ENCODE measurements around the gene CCNI. TPM values are rescaled to one million over a fixed set of nuclear protein-coding genes. Genes with fewer than 3 reads are reported as not detected.

CCNI gene
- total RNA-seq, 1 experiment from 2014 or later: 240 TPM

DNA sequence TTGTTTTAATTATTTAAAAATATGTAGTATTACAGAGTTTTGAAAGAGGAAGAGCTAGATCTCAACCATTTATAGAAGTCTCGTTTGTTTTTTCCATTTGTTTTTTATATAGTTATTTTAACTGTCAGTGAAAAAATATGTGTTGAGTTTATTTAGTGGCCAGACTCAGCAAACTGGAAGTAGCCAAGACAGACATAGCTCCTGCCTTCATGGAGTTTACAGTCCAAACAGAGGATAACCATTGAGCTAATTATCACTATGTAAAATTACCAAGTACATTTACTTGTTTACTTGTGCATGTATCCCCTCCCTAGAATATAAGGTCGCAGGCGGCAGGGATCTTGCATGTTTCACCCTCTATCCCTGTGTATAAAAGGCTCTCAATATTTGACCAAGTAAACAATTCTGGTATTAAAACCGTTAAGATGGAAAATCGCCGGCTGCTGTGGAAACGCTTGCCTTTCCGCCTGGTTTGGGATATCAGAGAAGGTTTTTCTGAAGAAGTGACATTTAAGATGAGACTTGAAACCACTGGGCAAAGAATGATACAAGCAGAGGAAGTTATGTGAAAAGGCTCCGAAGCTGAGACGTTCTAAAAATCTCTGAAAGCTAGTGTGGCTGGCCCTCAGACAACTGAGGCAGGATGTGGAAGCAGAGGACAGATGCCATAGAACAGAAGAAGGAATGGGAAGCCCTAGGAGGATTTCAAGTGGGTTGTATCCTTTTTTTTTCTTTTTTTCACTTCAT lies 1.3 kb upstream of the CCNI start:
- Histone ChIP-seq H3K23ac (ENCODE audit: insufficient read length, low read depth, low read length) (no peak overlapping the region), H3K18ac (ENCODE audit: insufficient read length, low read depth, low read length) (no peak overlapping the region), H3K56ac (ENCODE audit: insufficient read length, low read depth, low read length) (no peak overlapping the region), H3K23me2 (ENCODE audit: insufficient read length, low read depth, low read length, poor library complexity, severe bottlenecking) (peaks cover 12% of the 10 kb centered on the region), H2BK120ac (ENCODE audit: low read depth, low read length, poor library complexity, severe bottlenecking) (no peak overlapping the region), H4K8ac (replicated peaks; ENCODE audit: insufficient read length, low read depth, low read length) (no peak overlapping the region), H2BK15ac (ENCODE audit: low read depth, low read length) (no peak overlapping the region), H3K79me2 (ENCODE audit: insufficient read depth, low read length) (peaks cover 28% of the 10 kb centered on the region), H2AFZ (ENCODE audit: low read length) (no peak overlapping the region), H3K4me1 (ENCODE audit: insufficient read depth, low read length) (peaks cover 8% of the 10 kb centered on the region), H3K27me3 (ENCODE audit: insufficient read depth, low read length) (no peaks in the 10 kb centered on the region), H2BK12ac (ENCODE audit: insufficient read length, low read depth, low read length) (no peak overlapping the region), H2BK20ac (ENCODE audit: low read depth, low read length, poor library complexity, severe bottlenecking) (no peak overlapping the region), H3K4me2 (ENCODE audit: insufficient read depth, insufficient read length, low read length) (peak overlapping the region; percentile 89), H3T11ph (ENCODE audit: low read length) (no peak overlapping the region), H3K4ac (ENCODE audit: low read depth, low read length) (no peak overlapping the region), H3K9me3 (ENCODE audit: control insufficient read depth, low read depth, low read length) (no peaks in the 10 kb centered on the region), H3K14ac (ENCODE audit: insufficient read depth, low read length) (no peak overlapping the region), H3K27ac (ENCODE audit: insufficient read length, low read depth, low read length) (peak overlapping the region; percentile 68), H4K20me1 (ENCODE audit: control insufficient read depth, insufficient read depth, insufficient read length) (no peaks in the 10 kb centered on the region), H3K9ac (ENCODE audit: extremely low read depth, insufficient read length, low read length) (no peak overlapping the region), H2AK5ac (ENCODE audit: insufficient read length, low read length) (no peak overlapping the region), H4K5ac (ENCODE audit: insufficient read length, low read depth, low read length) (no peak overlapping the region), H4K91ac (ENCODE audit: insufficient read length, low read depth, low read length) (no peak overlapping the region), H2BK5ac (ENCODE audit: insufficient read length, low read length) (no peak overlapping the region), H3K79me1 (ENCODE audit: insufficient read depth, low read depth, low read length, poor library complexity, severe bottlenecking) (no peaks in the 10 kb centered on the region)
- peaks cover 17 to 23% of the 10 kb centered on the region in 2 experiments for H3K4me1 Mint-ChIP-seq
- no peak for DNase-seq
- peaks cover 0 to 3% of the 10 kb centered on the region in 2 experiments; a peak in 1 of 5 replicates for H3K9me3 Mint-ChIP-seq
- WGBS (ENCODE audit: extremely low coverage, insufficient read length, low lambda C conversion rate): no CpG with 5 or more reads among the region's 10 CpGs
- peak overlapping the region; percentile 30 to 99 for H3K4me3 Mint-ChIP-seq
- H3K36me3 Mint-ChIP-seq (ENCODE audit: insufficient read depth in 1 of 3, low read depth in 3 of 3): no peaks in the 10 kb centered on the region; a peak in 1 of 7 replicates
- TF ChIP-seq, protein P1, sequence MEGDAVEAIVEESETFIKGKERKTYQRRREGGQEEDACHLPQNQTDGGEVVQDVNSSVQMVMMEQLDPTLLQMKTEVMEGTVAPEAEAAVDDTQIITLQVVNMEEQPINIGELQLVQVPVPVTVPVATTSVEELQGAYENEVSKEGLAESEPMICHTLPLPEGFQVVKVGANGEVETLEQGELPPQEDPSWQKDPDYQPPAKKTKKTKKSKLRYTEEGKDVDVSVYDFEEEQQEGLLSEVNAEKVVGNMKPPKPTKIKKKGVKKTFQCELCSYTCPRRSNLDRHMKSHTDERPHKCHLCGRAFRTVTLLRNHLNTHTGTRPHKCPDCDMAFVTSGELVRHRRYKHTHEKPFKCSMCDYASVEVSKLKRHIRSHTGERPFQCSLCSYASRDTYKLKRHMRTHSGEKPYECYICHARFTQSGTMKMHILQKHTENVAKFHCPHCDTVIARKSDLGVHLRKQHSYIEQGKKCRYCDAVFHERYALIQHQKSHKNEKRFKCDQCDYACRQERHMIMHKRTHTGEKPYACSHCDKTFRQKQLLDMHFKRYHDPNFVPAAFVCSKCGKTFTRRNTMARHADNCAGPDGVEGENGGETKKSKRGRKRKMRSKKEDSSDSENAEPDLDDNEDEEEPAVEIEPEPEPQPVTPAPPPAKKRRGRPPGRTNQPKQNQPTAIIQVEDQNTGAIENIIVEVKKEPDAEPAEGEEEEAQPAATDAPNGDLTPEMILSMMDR (conservative IDR thresholded peaks at IDR 0.05): no peak
- H3K27me3 Mint-ChIP-seq (ENCODE audit: low read depth): peaks cover 3% of the 10 kb centered on the region
- H3K27ac Mint-ChIP-seq: peak overlapping the region in 1 of 3 experiments; percentile 100; a peak in 3 of 7 replicates
